Measurements from ENCODE around the gene GLB1L2.

GRCh38 chr11:134367781-134368180 is 36.0 kb downstream of the GLB1L2 start:
- no peak for TF ChIP-seq CTCF (IDR thresholded peaks at IDR 0.05 in 8 of 11, conservative IDR thresholded peaks at IDR 0.05 in 3 of 11)
- no peak for TF ChIP-seq POLR2A (IDR thresholded peaks at IDR 0.05)

All from spleen (tissue), 7 donors.